ENCODE data around the gene CA10.

- no peak for TF ChIP-seq POLR2AphosphoS5 (IDR thresholded peaks at IDR 0.05; ENCODE audit: low read depth, low read length)
- no peak for TF ChIP-seq TAF1 (IDR thresholded peaks at IDR 0.05; ENCODE audit: borderline replicate concordance, insufficient read depth, low read length)
- TF ChIP-seq SIN3A (IDR thresholded peaks at IDR 0.05; ENCODE audit: borderline replicate concordance, insufficient read depth, low read length) = no peak
These were observed 251.5 kb downstream of the CA10 start for GRCh38 chr17:51907041-51907440.

Data from PFSK-1 (cell line).